Measurements from ENCODE around the gene VCAN. TPM values are rescaled to one million over a fixed set of nuclear protein-coding genes. Genes with fewer than 3 reads are reported as not detected.

Gene VCAN
- total and polyA plus RNA-seq, 2 of the 8 experiments (the other 6 are each of a cell fraction or from before 2014, with no cell fraction given): 146 to 404 TPM

- H3K36me3 ChIP-seq (ENCODE audit: control insufficient read depth in 2 of 4, insufficient read depth in 4 of 4, low read length in 3 of 4): peaks cover 0 to 12% (median 4%) of the 10 kb centered on the region in 4 experiments; a peak in 5 of 8 replicates
- DNase-seq (ENCODE audit: low read depth in 1 of 2, low spot score in 2 of 2): no peak
- H3K56ac ChIP-seq (replicated peaks; ENCODE audit: insufficient read length, low read depth, low read length): no peak overlapping the region
- no peak overlapping the region for H4K5ac ChIP-seq (ENCODE audit: insufficient read length, low read depth, low read length)
- H3K79me2 ChIP-seq (ENCODE audit: control insufficient read depth in 1 of 2, insufficient read depth in 2 of 2, low read length in 2 of 2): no peaks in the 10 kb centered on the region
- H3K27me3 ChIP-seq (replicated peaks in 1 of 4; ENCODE audit: control insufficient read depth in 3 of 4, extremely low read depth in 1 of 4, insufficient read depth in 3 of 4, low read length in 3 of 4): no peaks in the 10 kb centered on the region
- ChIA-PET CTCF (ENCODE audit: partially characterized antibody) (interaction anchor here (0.7 kb wide), 1 partner anchor 97 kb away, joined by 3 read pairs; no protein-coding TSS in a partner anchor), POLR2A (ENCODE audit: partially characterized antibody) (interaction anchor here (1.7 kb wide), 1 partner anchor 10 kb away, joined by 3 read pairs; no protein-coding TSS in a partner anchor)
- H3K79me1 ChIP-seq (ENCODE audit: low read depth, low read length): no peaks in the 10 kb centered on the region
- no peaks in the 10 kb centered on the region for H3K9me3 ChIP-seq (ENCODE audit: insufficient read depth in 2 of 2, low read depth in 1 of 2, low read length in 1 of 2)
- 88% methylated on average over 4 of the region's 4 CpGs; no CpG with 5 or more reads in 1 of the 2 experiments for WGBS, 2 experiments (ENCODE audit: extremely low coverage in 1 of 2, insufficient coverage in 1 of 2, insufficient read length in 1 of 2, insufficient replicate concordance in 2 of 2, low coverage in 1 of 2, low lambda C conversion rate in 2 of 2, missing lambda C conversion rate in 1 of 2)
- FAIRE-seq: no peak
- H2AK5ac ChIP-seq (ENCODE audit: low read depth, low read length): no peak overlapping the region
- no peak overlapping the region for H2BK20ac ChIP-seq (ENCODE audit: low read length)
- H2BK120ac ChIP-seq (replicated peaks; ENCODE audit: low read depth, low read length): no peak overlapping the region
- H3K14ac ChIP-seq (ENCODE audit: insufficient read length): no peak overlapping the region
- H3K23me2 ChIP-seq (ENCODE audit: low read depth, low read length): no peaks in the 10 kb centered on the region; the same call in 1 of the 2 replicates
- H4K8ac ChIP-seq (ENCODE audit: extremely low read depth, insufficient read depth, low read length): no peak overlapping the region
- H3K4me1 ChIP-seq (replicated peaks in 1 of 4; ENCODE audit: control insufficient read depth in 3 of 4, insufficient read depth in 4 of 4, low read length in 3 of 4): no peaks in the 10 kb centered on the region
- H2AFZ ChIP-seq (ENCODE audit: low read length): no peak overlapping the region
- H3K9ac ChIP-seq (replicated peaks in 1 of 4; ENCODE audit: extremely low read depth in 1 of 4, low read depth in 3 of 4, low read length in 3 of 4): no peak overlapping the region
- H3K4me2 ChIP-seq (ENCODE audit: insufficient read depth in 1 of 2, low read depth in 2 of 2, low read length in 2 of 2): no peak overlapping the region
- H2BK5ac ChIP-seq (ENCODE audit: low read depth, low read length): no peak overlapping the region
- H3K4ac ChIP-seq (replicated peaks; ENCODE audit: insufficient read length, low read depth, low read length): no peak overlapping the region
- H2BK12ac ChIP-seq (ENCODE audit: low read depth, low read length): no peak overlapping the region
- H4K20me1 ChIP-seq (replicated peaks in 1 of 2; ENCODE audit: control insufficient read depth in 1 of 2, insufficient read depth in 2 of 2, low read length in 2 of 2): no peaks in the 10 kb centered on the region
- no peak overlapping the region for H3K27ac ChIP-seq (ENCODE audit: low read depth, low read length)
- H3K4me3 ChIP-seq (ENCODE audit: extremely low read depth in 1 of 4, insufficient read depth in 2 of 4, low read depth in 3 of 4, low read length in 4 of 4): no peak overlapping the region
- H3K18ac ChIP-seq (ENCODE audit: extremely low read depth, low read length): no peak overlapping the region
- no peak overlapping the region for H2BK15ac ChIP-seq (ENCODE audit: low read length)
- no peak overlapping the region for H3K23ac ChIP-seq (ENCODE audit: insufficient read length)
- H4K91ac ChIP-seq (replicated peaks; ENCODE audit: insufficient read length, low read length): no peak overlapping the region
- no peak for TF ChIP-seq MAX (IDR thresholded peaks at IDR 0.05)
- TF ChIP-seq KDM1A (IDR thresholded peaks at IDR 0.05; ENCODE audit: borderline replicate concordance, low read length): no peak
- TF ChIP-seq CREB1 (IDR thresholded peaks at IDR 0.05): no peak
- TF ChIP-seq USF2 (IDR thresholded peaks at IDR 0.05; ENCODE audit: low read length): no peak
- no peak for TF ChIP-seq SIN3A (conservative IDR thresholded peaks at IDR 0.05 in 1 of 2, IDR thresholded peaks at IDR 0.05 in 1 of 2; ENCODE audit: low read depth in 1 of 2, low read length in 2 of 2)
- TF ChIP-seq JUN (IDR thresholded peaks at IDR 0.05; ENCODE audit: low read depth, low read length): no peak
- no peak for TF ChIP-seq SP4 (IDR thresholded peaks at IDR 0.05; ENCODE audit: low read length)
- no peak for TF ChIP-seq BACH1 (IDR thresholded peaks at IDR 0.05; ENCODE audit: low read length)
- no peak for TF ChIP-seq PHF8 (conservative IDR thresholded peaks at IDR 0.05; ENCODE audit: low read depth, low read length)
- TF ChIP-seq SRF (IDR thresholded peaks at IDR 0.05; ENCODE audit: low read depth, low read length): no peak
- no peak for TF ChIP-seq CBX8 (IDR thresholded peaks at IDR 0.05; ENCODE audit: borderline replicate concordance, low read depth, low read length)
- TF ChIP-seq SP1 (IDR thresholded peaks at IDR 0.05; ENCODE audit: low read depth, low read length): no peak
- no peak for TF ChIP-seq NRF1 (IDR thresholded peaks at IDR 0.05; ENCODE audit: low read depth, low read length)
- no peak for TF ChIP-seq FOSL1 (IDR thresholded peaks at IDR 0.05; ENCODE audit: insufficient read depth, low read depth, low read length)
Measured at GRCh38 chr5:83527221-83527620, 55.7 kb downstream of the VCAN start.

Data from H1 (cell line).